Measurements from ENCODE around the gene ZNF750.
A peak's percentile ranks its signal among the peaks of the same experiment; 100 is the strongest.

- TF ChIP-seq POLR2A (IDR thresholded peaks at IDR 0.05) = no peak
- no peak for TF ChIP-seq CTCF (IDR thresholded peaks at IDR 0.05)
- TF ChIP-seq POLR2AphosphoS5 (IDR thresholded peaks at IDR 0.05; ENCODE audit: insufficient read depth in 1 of 2, low read depth in 1 of 2) = peak in 1 of 2 donors; percentile 31
Observed at GRCh38 chr17:82791532-82791931, 48.3 kb downstream of the ZNF750 start.
